Measurements from ENCODE around the gene ADAMTS4.

The ADAMTS4 gene

GRCh38 chr1:161177112-161177935 lies 21.5 kb downstream of the ADAMTS4 start, which contains the start of gene B4GALT3:
TSS of gene B4GALT3 (minus strand) at chr1:161177507. CDS start at chr1:161176060, 1,447 bp downstream.
- H3K9ac ChIP-seq (ENCODE audit: low read depth, low read length), result peak within 1 kb of the TSS; percentile 65
- H3K36me3 ChIP-seq (ENCODE audit: insufficient read depth, low read length), result no peaks in the 10 kb centered on the region; the same call in 1 of the 2 replicates
- peaks cover 7% of the 10 kb centered on the region; the same call in 1 of the 2 replicates for H3K4me1 ChIP-seq (ENCODE audit: insufficient read depth, low read length)
- H3K9me3 ChIP-seq (ENCODE audit: control insufficient read depth, insufficient read depth, low read length), result no peaks in the 10 kb centered on the region

- H3K9me3 ChIP-seq (ENCODE audit: control insufficient read depth, insufficient read depth, low read length), result no peaks in the 10 kb centered on the region
- H3K36me3 ChIP-seq (ENCODE audit: insufficient read depth, low read length), result peaks cover 5% of the 10 kb centered on the region
- H3K9ac ChIP-seq (ENCODE audit: low read depth, low read length), result peak overlapping the region; percentile 65
- H3K4me1 ChIP-seq (ENCODE audit: insufficient read depth, low read length), result peaks cover 7% of the 10 kb centered on the region; the same call in 1 of the 2 replicates
Observed at GRCh38 chr1:161176468-161177111, 22.3 kb downstream of the ADAMTS4 start.

GRCh38 chr1:161175771-161176453 lies 22.9 kb downstream of the ADAMTS4 start:
- peaks cover 7% of the 10 kb centered on the region; the same call in 1 of the 2 replicates for H3K4me1 ChIP-seq (ENCODE audit: insufficient read depth, low read length)
- H3K9me3 ChIP-seq (ENCODE audit: control insufficient read depth, insufficient read depth, low read length), result no peaks in the 10 kb centered on the region
- H3K36me3 ChIP-seq (ENCODE audit: insufficient read depth, low read length), result peaks cover 9% of the 10 kb centered on the region
- no peak overlapping the region for H3K9ac ChIP-seq (ENCODE audit: low read depth, low read length)

- Histone ChIP-seq H3K9ac (ENCODE audit: low read depth, low read length) (no peak overlapping the region), H3K36me3 (ENCODE audit: insufficient read depth, low read length) (peaks cover 10% of the 10 kb centered on the region), H3K9me3 (ENCODE audit: control insufficient read depth, insufficient read depth, low read length) (no peaks in the 10 kb centered on the region), H3K4me1 (ENCODE audit: insufficient read depth, low read length) (peaks cover 7% of the 10 kb centered on the region; the same call in 1 of the 2 replicates)
Observed at GRCh38 chr1:161174911-161175310, 23.9 kb downstream of the ADAMTS4 start.

GRCh38 chr1:161173711-161174110 lies 25.1 kb downstream of the ADAMTS4 start:
- Histone ChIP-seq H3K4me1 (ENCODE audit: insufficient read depth, low read length) (peaks cover 7% of the 10 kb centered on the region; the same call in 1 of the 2 replicates), H3K9ac (ENCODE audit: low read depth, low read length) (no peak overlapping the region), H3K9me3 (ENCODE audit: control insufficient read depth, insufficient read depth, low read length) (no peaks in the 10 kb centered on the region), H3K36me3 (ENCODE audit: insufficient read depth, low read length) (peaks cover 10% of the 10 kb centered on the region)

- H3K36me3 ChIP-seq (ENCODE audit: insufficient read depth, low read length), result peaks cover 10% of the 10 kb centered on the region
- peaks cover under 1% of the 10 kb centered on the region; the same call in 1 of the 2 replicates for H3K4me1 ChIP-seq (ENCODE audit: insufficient read depth, low read length)
Observed at GRCh38 chr1:161172776-161173376, 26.0 kb downstream of the ADAMTS4 start.

GRCh38 chr1:161172349-161172748 lies 26.5 kb downstream of the ADAMTS4 start:
- Histone ChIP-seq H3K4me1 (ENCODE audit: insufficient read depth, low read length) (no peaks in the 10 kb centered on the region), H3K9ac (ENCODE audit: low read depth, low read length) (no peak overlapping the region), H3K36me3 (ENCODE audit: insufficient read depth, low read length) (peaks cover 10% of the 10 kb centered on the region), H3K9me3 (ENCODE audit: control insufficient read depth, insufficient read depth, low read length) (no peaks in the 10 kb centered on the region)

More at GRCh38 chr1:161172776-161173376, 26.0 kb downstream of the ADAMTS4 start:
- no peak overlapping the region for H3K9ac ChIP-seq (ENCODE audit: low read depth, low read length)
- H3K9me3 ChIP-seq (ENCODE audit: control insufficient read depth, insufficient read depth, low read length), result no peaks in the 10 kb centered on the region

- no peaks in the 10 kb centered on the region for H3K4me1 ChIP-seq (ENCODE audit: insufficient read depth, low read length)
- H3K9ac ChIP-seq (ENCODE audit: low read depth, low read length), result no peak overlapping the region
- H3K9me3 ChIP-seq (ENCODE audit: control insufficient read depth, insufficient read depth, low read length), result no peaks in the 10 kb centered on the region
- peaks cover 10% of the 10 kb centered on the region for H3K36me3 ChIP-seq (ENCODE audit: insufficient read depth, low read length)
Observed at GRCh38 chr1:161171696-161172095, 27.2 kb downstream of the ADAMTS4 start.

GRCh38 chr1:161171191-161171590 lies 27.7 kb downstream of the ADAMTS4 start:
- Histone ChIP-seq H3K9ac (ENCODE audit: low read depth, low read length) (no peak overlapping the region), H3K4me1 (ENCODE audit: insufficient read depth, low read length) (no peaks in the 10 kb centered on the region), H3K36me3 (ENCODE audit: insufficient read depth, low read length) (peaks cover 10% of the 10 kb centered on the region)

GRCh38 chr1:161168906-161169305 lies 29.9 kb downstream of the ADAMTS4 start:
- no peaks in the 10 kb centered on the region for H3K9me3 ChIP-seq (ENCODE audit: control insufficient read depth, insufficient read depth, low read length)
- H3K4me1 ChIP-seq (ENCODE audit: insufficient read depth, low read length), result peaks cover 4% of the 10 kb centered on the region; the same call in 1 of the 2 replicates
- H3K9ac ChIP-seq (ENCODE audit: low read depth, low read length), result no peak overlapping the region
- peaks cover 10% of the 10 kb centered on the region for H3K36me3 ChIP-seq (ENCODE audit: insufficient read depth, low read length)

More at GRCh38 chr1:161171191-161171590, 27.7 kb downstream of the ADAMTS4 start:
- no peaks in the 10 kb centered on the region for H3K9me3 ChIP-seq (ENCODE audit: control insufficient read depth, insufficient read depth, low read length)

- Histone ChIP-seq H3K4me1 (ENCODE audit: insufficient read depth, low read length) (peaks cover 4% of the 10 kb centered on the region; the same call in 1 of the 2 replicates), H3K36me3 (ENCODE audit: insufficient read depth, low read length) (peaks cover 6% of the 10 kb centered on the region; the same call in 1 of the 2 replicates), H3K9me3 (ENCODE audit: control insufficient read depth, insufficient read depth, low read length) (no peaks in the 10 kb centered on the region), H3K9ac (ENCODE audit: low read depth, low read length) (peak overlapping the region; percentile 74)
Observed at GRCh38 chr1:161166669-161167548, 31.9 kb downstream of the ADAMTS4 start.

GRCh38 chr1:161165742-161166668 lies 32.8 kb downstream of the ADAMTS4 start, which contains the start of gene PPOX:
TSS of gene PPOX (plus strand) at chr1:161166426. CDS start at chr1:161166848, 422 bp downstream.
- H3K9me3 ChIP-seq (ENCODE audit: control insufficient read depth, insufficient read depth, low read length), result no peaks in the 10 kb centered on the region
- H3K4me1 ChIP-seq (ENCODE audit: insufficient read depth, low read length), result peaks cover 4% of the 10 kb centered on the region; the same call in 1 of the 2 replicates
- peaks cover 1% of the 10 kb centered on the region; the same call in 1 of the 2 replicates for H3K36me3 ChIP-seq (ENCODE audit: insufficient read depth, low read length)
- H3K9ac ChIP-seq (ENCODE audit: low read depth, low read length), result peak within 1 kb of the TSS; percentile 74
